MCF 10A (cell line): ENCODE measurements around the gene DPT. TPM values are rescaled to one million over a fixed set of nuclear protein-coding genes. Genes with fewer than 3 reads are reported as not detected.

Experiments
- BruUV-seq: library from RNA; stranded (reverse); fragments of 400-500 nt; replicated peaks from 2 replicates; lab custom pipeline; 2021; lab: Mats Ljungman, UMichigan
- CTCF ChIA-PET: fragments of 300-600 bp; sonication (Branson Sonifier 250); formaldehyde crosslinking; extraction: SDS; loops from one replicate; lab custom pipeline; 2021; ENCODE audit warnings: antibody characterized with exemption, inconsistent platforms; lab: Yijun Ruan, JAX
- POLR2A ChIA-PET: fragments of 300-600, 350-650 bp; sonication (Branson Sonifier 250); formaldehyde crosslinking; extraction: SDS; loops from one replicate; lab custom pipeline; 2020; ENCODE audit warnings: antibody characterized with exemption, inconsistent platforms; lab: Yijun Ruan, JAX
- DNase-seq: peaks from one replicate; pipeline ENCODE4 v3.0.0-alpha.2; 2018; ENCODE audit not compliant: unreplicated experiment
- H3K27ac Mint-ChIP-seq: one replicate; pipeline ENCODE4 v1.8.0; 2022; ENCODE audit warnings: mild to moderate bottlenecking, low read depth, mixed read lengths; ENCODE audit not compliant: unreplicated experiment
- H3K27me3 Mint-ChIP-seq: one replicate; pipeline ENCODE4 v1.8.0; 2022; ENCODE audit warnings: mixed read lengths; ENCODE audit not compliant: insufficient read depth, unreplicated experiment
- H3K36me3 Mint-ChIP-seq: one replicate; pipeline ENCODE4 v1.8.0; 2022; ENCODE audit warnings: mild to moderate bottlenecking, moderate library complexity, mixed read lengths; ENCODE audit not compliant: insufficient read depth, unreplicated experiment
- H3K4me1 Mint-ChIP-seq: one replicate; pipeline ENCODE4 v1.8.0; 2022; ENCODE audit warnings: mixed read lengths; ENCODE audit not compliant: insufficient read depth, unreplicated experiment
- H3K4me3 Mint-ChIP-seq: one replicate; pipeline ENCODE4 v1.8.0; 2022; ENCODE audit warnings: mild to moderate bottlenecking, moderate library complexity, mixed read lengths; ENCODE audit not compliant: unreplicated experiment
- H3K9me3 Mint-ChIP-seq: one replicate; pipeline ENCODE4 v1.8.0; 2022; ENCODE audit warnings: mixed read lengths; ENCODE audit not compliant: unreplicated experiment
- intact Hi-C: fragments of 100-400 bp; cut with micrococcal nuclease; formaldehyde crosslinking; loops from 2 replicates; pipeline ENCODE4 v1.14.1; 2022
- total RNA-seq: library from RNA; stranded (reverse); gene quantifications from 2 replicates; pipeline ENCODE4 v1.2.3, GENCODE V29; 2022
- TF ChIP-seq, protein P1 (sequence below): fragments of 200-600 bp; IDR thresholded peaks from one replicate; pipeline ENCODE4 v1.8.0; 2022; ENCODE audit warnings: antibody characterized with exemption, mild to moderate bottlenecking; ENCODE audit not compliant: unreplicated experiment

The DPT gene
- total RNA-seq, 1 experiment from 2014 or later: 1.9 TPM

DNA sequence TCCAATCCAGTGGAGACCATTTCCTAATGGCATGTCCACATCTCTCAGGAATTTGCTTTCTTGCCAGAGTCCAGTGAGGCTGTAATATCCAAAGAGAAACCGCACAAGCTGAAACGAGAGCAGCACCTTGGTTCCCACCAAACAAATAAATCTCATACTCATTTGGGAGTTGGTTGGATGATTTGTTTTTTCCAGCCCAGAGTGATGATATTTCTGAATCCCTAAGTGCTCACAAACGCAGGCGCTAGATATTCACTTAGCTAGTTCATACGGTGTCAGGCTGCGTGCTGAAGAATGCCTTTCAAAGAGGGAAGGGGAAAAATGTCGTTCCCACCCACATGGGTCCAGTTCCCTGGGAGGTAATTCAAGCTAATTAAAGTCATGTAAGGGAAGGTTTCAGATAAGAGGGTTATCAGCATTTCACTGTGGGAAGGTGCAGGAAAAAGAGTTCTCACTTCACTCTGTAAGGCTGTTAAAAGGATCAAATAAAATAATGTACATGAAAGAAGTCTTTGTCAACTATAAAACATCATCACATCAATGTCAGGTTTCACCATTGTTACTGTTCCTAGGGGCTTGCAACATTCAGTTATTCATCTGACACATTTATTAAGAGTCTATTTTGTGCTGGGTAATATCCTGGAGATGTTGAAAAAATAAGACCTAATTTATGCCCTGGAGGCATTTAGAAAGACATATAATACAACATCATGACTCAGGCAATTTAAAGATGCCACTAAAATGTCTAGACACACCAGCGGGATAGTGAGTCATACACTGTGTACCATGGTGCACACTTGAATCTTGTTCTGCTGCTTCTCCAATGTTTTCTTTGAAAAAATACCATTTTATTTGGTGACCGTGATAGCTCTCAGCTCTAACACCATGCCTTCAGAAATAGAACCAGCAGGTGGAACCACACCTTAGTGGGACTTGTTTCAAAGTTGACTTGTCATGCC lies 19.3 kb downstream of the DPT start:
- POLR2A ChIA-PET: interaction anchor here (0.6 to 2.8 kb wide), 10 partner anchors 9 to 1193 kb away, joined by 3 to 17 read pairs (median 4); partner anchors contain the start of genes BLZF1 and NME7
- peaks cover 33% of the 10 kb centered on the region for H3K4me1 Mint-ChIP-seq
- peak overlapping the region; percentile 80 for H3K27ac Mint-ChIP-seq
- intact Hi-C loops: loop anchor here (1.0 to 10.0 kb wide), 4 partner anchors 10 to 655 kb away; partner anchors contain the start of genes BLZF1 and NME7
- DNase-seq: peak; percentile 97
- peak overlapping the region; percentile 1 for H3K4me3 Mint-ChIP-seq
- CTCF ChIA-PET: interaction anchor here (0.6 to 2.1 kb wide), 7 partner anchors 9 to 643 kb away, joined by 3 to 6 read pairs (median 4); no protein-coding TSS in a partner anchor
- BruUV-seq: no TSS peak
- TF ChIP-seq, protein P1, sequence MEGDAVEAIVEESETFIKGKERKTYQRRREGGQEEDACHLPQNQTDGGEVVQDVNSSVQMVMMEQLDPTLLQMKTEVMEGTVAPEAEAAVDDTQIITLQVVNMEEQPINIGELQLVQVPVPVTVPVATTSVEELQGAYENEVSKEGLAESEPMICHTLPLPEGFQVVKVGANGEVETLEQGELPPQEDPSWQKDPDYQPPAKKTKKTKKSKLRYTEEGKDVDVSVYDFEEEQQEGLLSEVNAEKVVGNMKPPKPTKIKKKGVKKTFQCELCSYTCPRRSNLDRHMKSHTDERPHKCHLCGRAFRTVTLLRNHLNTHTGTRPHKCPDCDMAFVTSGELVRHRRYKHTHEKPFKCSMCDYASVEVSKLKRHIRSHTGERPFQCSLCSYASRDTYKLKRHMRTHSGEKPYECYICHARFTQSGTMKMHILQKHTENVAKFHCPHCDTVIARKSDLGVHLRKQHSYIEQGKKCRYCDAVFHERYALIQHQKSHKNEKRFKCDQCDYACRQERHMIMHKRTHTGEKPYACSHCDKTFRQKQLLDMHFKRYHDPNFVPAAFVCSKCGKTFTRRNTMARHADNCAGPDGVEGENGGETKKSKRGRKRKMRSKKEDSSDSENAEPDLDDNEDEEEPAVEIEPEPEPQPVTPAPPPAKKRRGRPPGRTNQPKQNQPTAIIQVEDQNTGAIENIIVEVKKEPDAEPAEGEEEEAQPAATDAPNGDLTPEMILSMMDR: no peak
- H3K36me3 Mint-ChIP-seq: no peaks in the 10 kb centered on the region
- no peaks in the 10 kb centered on the region for H3K9me3 Mint-ChIP-seq
- no peaks in the 10 kb centered on the region for H3K27me3 Mint-ChIP-seq

DNA sequence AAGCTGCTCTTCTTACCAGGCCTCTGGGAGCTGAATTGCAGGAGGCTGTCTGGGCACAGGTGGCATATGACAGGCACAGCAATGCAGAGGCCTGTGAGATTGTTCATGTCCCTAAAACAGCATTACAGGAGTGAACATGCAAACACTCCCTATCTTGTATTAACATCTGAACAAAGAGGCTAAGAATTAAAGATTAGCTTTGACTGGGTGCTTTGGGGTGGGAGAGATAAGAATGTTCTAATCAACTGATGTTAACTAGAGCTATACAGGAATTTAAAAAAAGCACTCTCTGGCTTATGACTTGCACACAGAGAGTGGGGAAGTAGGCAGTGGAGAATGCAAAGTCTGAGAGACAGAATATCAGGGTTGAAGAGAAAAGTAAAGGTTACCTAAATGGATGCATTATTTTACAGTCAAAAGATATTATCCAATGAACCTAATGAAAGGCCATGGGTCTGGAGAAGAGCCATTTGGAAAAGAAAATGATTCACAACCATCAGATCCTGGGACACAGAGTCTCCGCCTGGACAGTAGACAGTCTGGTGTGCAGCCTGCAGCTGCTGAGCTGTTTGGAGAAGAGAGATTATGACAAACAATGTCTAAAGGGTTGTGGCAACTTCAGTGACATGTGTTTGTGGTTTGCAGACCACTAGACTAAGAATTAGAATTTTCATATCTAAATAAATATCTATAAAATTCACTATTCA lies 20.2 kb downstream of the DPT start:
- H3K4me3 Mint-ChIP-seq: no peak overlapping the region
- H3K27ac Mint-ChIP-seq: peak overlapping the region; percentile 80

DNA sequence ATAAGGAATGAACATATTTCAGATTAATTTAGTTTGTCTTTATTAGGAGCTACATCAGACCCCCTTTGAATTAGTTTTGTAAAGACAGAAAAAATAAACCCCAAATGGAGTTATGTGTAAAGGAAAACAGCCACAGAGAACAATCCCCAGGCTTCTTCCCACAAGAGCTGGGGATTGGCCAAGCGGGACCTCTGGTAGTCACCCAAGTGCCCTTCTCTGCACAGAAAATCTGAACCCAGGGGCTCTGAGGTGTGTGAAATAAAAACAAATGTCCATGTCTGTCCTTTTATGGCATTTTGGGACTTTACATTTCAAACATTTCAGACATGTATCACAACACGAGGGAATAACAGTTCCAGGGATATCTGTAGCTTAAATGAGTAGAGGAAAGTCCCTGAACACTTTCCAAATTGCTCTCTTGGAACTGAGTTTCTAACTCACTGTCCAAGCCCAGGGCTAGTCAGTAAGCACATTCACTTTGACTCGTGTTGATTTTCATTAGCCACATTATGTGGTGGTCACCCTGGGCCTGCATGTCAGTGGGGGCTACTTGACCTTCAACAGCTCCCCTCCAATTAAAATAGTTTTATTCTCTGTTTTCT lies 22.5 kb downstream of the DPT start:
- intact Hi-C loops: no loop called here
- POLR2A ChIA-PET: interaction anchor here (0.6 to 1.5 kb wide), 5 partner anchors 10 to 121 kb away, joined by 3 to 8 read pairs (median 3); no protein-coding TSS in a partner anchor
- no peak overlapping the region for H3K27ac Mint-ChIP-seq
- no peaks in the 10 kb centered on the region for H3K27me3 Mint-ChIP-seq
- DNase-seq: no peak
- peaks cover 27% of the 10 kb centered on the region for H3K4me1 Mint-ChIP-seq
- no peaks in the 10 kb centered on the region for H3K36me3 Mint-ChIP-seq
- H3K9me3 Mint-ChIP-seq: no peaks in the 10 kb centered on the region
- H3K4me3 Mint-ChIP-seq: no peak overlapping the region
- BruUV-seq: no TSS peak
- CTCF ChIA-PET: interaction anchor here (0.8 to 2.2 kb wide), 6 partner anchors 12 to 402 kb away, joined by 3 to 13 read pairs (median 5); no protein-coding TSS in a partner anchor
- TF ChIP-seq, protein P1: no peak

More for the DNA sequence above, 20.2 kb downstream of the DPT start:
- no peaks in the 10 kb centered on the region for H3K27me3 Mint-ChIP-seq
- TF ChIP-seq, protein P1: no peak
- no peaks in the 10 kb centered on the region for H3K9me3 Mint-ChIP-seq
- no peaks in the 10 kb centered on the region for H3K36me3 Mint-ChIP-seq
- intact Hi-C loops: loop anchor here (2.0 kb wide), 1 partner anchor 72 kb away; no protein-coding TSS in a partner anchor
- DNase-seq: no peak
- BruUV-seq: no TSS peak
- ChIA-PET POLR2A (interaction anchor here (0.7 to 2.8 kb wide), 8 partner anchors 10 to 659 kb away, joined by 3 to 17 read pairs (median 4); partner anchors contain the start of genes BLZF1 and NME7), CTCF (interaction anchor here (0.6 to 2.1 kb wide), 7 partner anchors 11 to 643 kb away, joined by 3 to 7 read pairs (median 5); no protein-coding TSS in a partner anchor)
- peaks cover 27% of the 10 kb centered on the region for H3K4me1 Mint-ChIP-seq
